ENCODE measurements around the gene ATP6V0B.

ATP6V0B gene

GRCh38 chr1:44025816-44026215 lies 51.1 kb downstream of the ATP6V0B start:
- Histone ChIP-seq H3K27me3 (peaks cover 0 to 5% (median 0%) of the 10 kb centered on the region in 11 experiments; a peak in 2 of 22 replicates), H3K9ac (no peak overlapping the region), H3K36me3 (0 out of 22 replicates have a peak, but pooled peaks cover 0 to 4% (median 0%) of the 10 kb centered on the region in 11 experiments), H3K4me2 (no peak overlapping the region), H4K20me1 (no peaks in the 10 kb centered on the region), H3K4me3 (no peak overlapping the region), H3K9me3 (replicated peaks in 1 of 11) (no peaks in the 10 kb centered on the region), H3K27ac (no peak overlapping the region), H3K4me1 (peaks cover 10 to 16% (median 13%) of the 10 kb centered on the region in 10 experiments)
- TF ChIP-seq Cebpa-rat (IDR thresholded peaks at IDR 0.05): no peak

- Histone ChIP-seq H3K9me3 (replicated peaks in 1 of 11) (no peaks in the 10 kb centered on the region), H3K9ac (no peak overlapping the region), H3K4me2 (no peak overlapping the region), H4K20me1 (peaks cover 0 to 5% (median 0%) of the 10 kb centered on the region in 11 experiments; a peak in 1 of 22 replicates), H3K27me3 (peaks cover 10 to 20% (median 15%) of the 10 kb centered on the region in 11 experiments), H3K36me3 (no peaks in the 10 kb centered on the region), H3K27ac (no peak overlapping the region), H3K4me1 (peaks cover 10 to 29% (median 23%) of the 10 kb centered on the region in 10 experiments), H3K4me3 (no peak overlapping the region)
- TF ChIP-seq Cebpa-rat (IDR thresholded peaks at IDR 0.05): no peak
Measured at GRCh38 chr1:44027320-44027719, 52.6 kb downstream of the ATP6V0B start.
